HCT116 (cell line): Measurements from ENCODE around the gene GATAD1. TPM values are rescaled to one million over a fixed set of nuclear protein-coding genes. Genes with fewer than 3 reads are reported as not detected.

Source experiments
- ATAC-seq: fragments of 200-7000 bp; cut with Tn5 transposase; 2 replicates; pipeline ENCODE4 v1.9.1; 2020; ENCODE audit warnings: mild to moderate bottlenecking, moderate library complexity
- BruUV-seq: library from RNA; stranded (reverse); fragments of 400-500 nt; replicated peaks from 2 replicates; lab custom pipeline; 2021; lab: Mats Ljungman, UMichigan
- CTCF ChIA-PET: fragments of 300-600 bp; sonication (Branson Sonifier 250); formaldehyde crosslinking; loops from one replicate; lab custom pipeline; 2021; ENCODE audit warnings: antibody characterized with exemption; lab: Charles Lee
- POLR2A ChIA-PET: fragments of 300-600, 350-600 bp; sonication (Branson Sonifier 250); formaldehyde crosslinking; loops from one replicate; lab custom pipeline; 2021; ENCODE audit warnings: antibody characterized with exemption; lab: Charles Lee
- RAD21 ChIA-PET, 2 experiments: fragments of 300-600 bp; sonication (Branson Sonifier 250); formaldehyde crosslinking; loops; one replicate each; lab custom pipeline; 2023; ENCODE audit warnings: low total read pairs in 2 of 2; ENCODE audit not compliant: uncharacterized antibody in 2 of 2, unreplicated experiment in 2 of 2, low non-redundant PET in 1 of 2; lab: Charles Lee
- DNase-seq: peaks from one replicate; pipeline ENCODE4 v3.0.0-alpha.2; 2010; ENCODE audit warnings: low read depth, low spot score
- H2AFZ ChIP-seq: fragments of 200-600 bp; shearing (Covaris generic), sonication (generic); 2 replicates; pipeline ENCODE4 v1.6.1; 2017; ENCODE audit warnings: low read depth, mixed run types, mixed read lengths, antibody characterized with exemption, low read length; ENCODE audit not compliant: poor library complexity, severe bottlenecking
- H3K27ac ChIP-seq: 2 replicates; pipeline ENCODE4 v1.5.1; 2012; ENCODE audit warnings: low read depth, low read length
- H3K27me3 ChIP-seq: fragments of 200-600 bp; sonication (generic); 2 replicates; pipeline ENCODE4 v1.6.1; 2016; ENCODE audit warnings: mixed run types, low read length, mixed read lengths; ENCODE audit not compliant: insufficient read depth
- H3K36me3 ChIP-seq, 2 experiments: fragments of 200-500 bp in 1 of 2; fragments of 200-600 bp in 1 of 2; sonication (Bioruptor generic) in 1 of 2; sonication (generic) in 1 of 2; 2 replicates each; pipeline versions ENCODE4 v1.5.1 to v1.6.1; 2014 to 2016; ENCODE audit warnings: low read length in 2 of 2, inconsistent platforms in 1 of 2, mixed read lengths in 1 of 2, mixed run types in 1 of 2; ENCODE audit not compliant: insufficient read depth in 2 of 2, control insufficient read depth in 1 of 2
- H3K4me1 ChIP-seq, 2 experiments: fragments of 200-600 bp in 1 of 2; sonication (generic) in 1 of 2; 2 replicates each; pipeline versions ENCODE4 v1.5.1 to v1.6.1; 2012 to 2017; ENCODE audit warnings: low read length in 2 of 2, inconsistent platforms in 1 of 2, mild to moderate bottlenecking in 1 of 2, mixed read lengths in 1 of 2, mixed run types in 1 of 2, moderate library complexity in 1 of 2; ENCODE audit not compliant: insufficient read depth in 2 of 2, control insufficient read depth in 1 of 2
- H3K4me2 ChIP-seq: fragments of 200-600 bp; sonication (generic); 2 replicates; pipeline ENCODE4 v1.6.1; 2017; ENCODE audit warnings: mixed run types, low read length, mixed read lengths
- H3K4me3 ChIP-seq, 2 experiments: fragments of 200-600 bp in 1 of 2; sonication (generic) in 1 of 2; replicated peaks in 1 of 2; 2 replicates each; pipeline ENCODE4 v1.5.1; 2011 to 2016; ENCODE audit warnings: low read length in 2 of 2, control low read depth in 1 of 2, low read depth in 1 of 2, mild to moderate bottlenecking in 1 of 2, mixed read lengths in 1 of 2, mixed run types in 1 of 2
- H3K79me2 ChIP-seq: fragments of 200-600 bp; sonication (generic); 2 replicates; pipeline ENCODE4 v1.6.1; 2017; ENCODE audit warnings: mild to moderate bottlenecking, mixed run types, low read length, moderate library complexity, mixed read lengths; ENCODE audit not compliant: insufficient read depth
- H3K9ac ChIP-seq: fragments of 200-600 bp; sonication (generic); 2 replicates; pipeline ENCODE4 v1.6.1; 2016; ENCODE audit warnings: low read length, mixed read lengths
- H3K9me2 ChIP-seq: fragments of 200-600 bp; sonication (generic), shearing (Covaris generic); 2 replicates; pipeline ENCODE4 v1.6.1; 2017; ENCODE audit warnings: mixed run types, mild to moderate bottlenecking, moderate library complexity; ENCODE audit not compliant: insufficient read depth
- H3K9me3 ChIP-seq, 2 experiments: fragments of 200-500 bp in 1 of 2; fragments of 200-600 bp in 1 of 2; sonication (Bioruptor generic) in 1 of 2; sonication (generic) in 1 of 2; 2 replicates each; pipeline ENCODE4 v1.6.1; 2014 to 2017; ENCODE audit warnings: low read length in 2 of 2, mixed read lengths in 2 of 2, inconsistent platforms in 1 of 2, low read depth in 1 of 2, mild to moderate bottlenecking in 1 of 2, mixed run types in 1 of 2, moderate library complexity in 1 of 2; ENCODE audit not compliant: control insufficient read depth in 1 of 2, insufficient read depth in 1 of 2
- H4K20me1 ChIP-seq: fragments of 200-600 bp; sonication (generic), shearing (Covaris generic); 2 replicates; pipeline ENCODE4 v1.6.1; 2017; ENCODE audit warnings: mixed run types, mild to moderate bottlenecking, moderate library complexity; ENCODE audit not compliant: insufficient read depth
- CBX3 ChIP-seq: IDR thresholded peaks from 2 replicates; pipeline ENCODE4 v1.6.1; 2012; ENCODE audit warnings: low read depth
- EGR1 ChIP-seq: IDR thresholded peaks from 2 replicates; pipeline ENCODE4 v1.6.1; 2012; ENCODE audit warnings: low read depth
- EZH2phosphoT487 ChIP-seq: fragments of 200-600 bp; IDR thresholded peaks from 2 replicates; pipeline ENCODE4 v1.6.1; 2018; ENCODE audit warnings: antibody characterized with exemption, borderline replicate concordance
- FOSL1 ChIP-seq: IDR thresholded peaks from 2 replicates; pipeline ENCODE4 v1.6.1; 2012; ENCODE audit warnings: low read depth
- JUND ChIP-seq: IDR thresholded peaks from 2 replicates; pipeline ENCODE4 v1.6.1; 2012
- POLR2AphosphoS5 ChIP-seq: IDR thresholded peaks from 2 replicates; pipeline ENCODE4 v1.6.1; 2011; ENCODE audit warnings: mild to moderate bottlenecking, low read depth, low read length, moderate library complexity
- SP1 ChIP-seq: IDR thresholded peaks from 2 replicates; pipeline ENCODE4 v1.6.1; 2012; ENCODE audit warnings: low read depth
- TCF7L2 ChIP-seq: IDR thresholded peaks from 2 replicates; pipeline ENCODE4 v1.7.0; 2011; ENCODE audit warnings: borderline replicate concordance, inconsistent platforms; ENCODE audit not compliant: insufficient read depth, insufficient read length; ENCODE audit errors: extremely low read depth
- YY1 ChIP-seq: IDR thresholded peaks from 2 replicates; pipeline ENCODE4 v1.6.1; 2011; ENCODE audit warnings: low read length, low read depth, moderate library complexity, mild to moderate bottlenecking; ENCODE audit not compliant: insufficient replicate concordance; ENCODE audit errors: extremely low read depth
- ZNF274 ChIP-seq: fragments of 200-500 bp; sonication (Bioruptor generic); IDR thresholded peaks from 2 replicates; pipeline ENCODE4 v1.6.1; 2014; ENCODE audit warnings: mild to moderate bottlenecking, low read depth, low read length, inconsistent platforms
- intact Hi-C: fragments of 100-400 bp; cut with micrococcal nuclease; formaldehyde crosslinking; loops from 2 replicates; pipeline ENCODE4 v1.10.0; 2022
- total RNA-seq: library from RNA; stranded (reverse); gene quantifications from one replicate; pipeline ENCODE4 v1.2.1, GENCODE V29; 2021; ENCODE audit not compliant: unreplicated experiment
- TF ChIP-seq, protein P1 (sequence below): IDR thresholded peaks from 2 replicates; pipeline ENCODE4 v1.6.1; 2011; ENCODE audit warnings: mild to moderate bottlenecking, low read length, moderate library complexity; ENCODE audit not compliant: insufficient replicate concordance; ENCODE audit errors: extremely low read depth
- TF ChIP-seq, protein P2 (sequence below), 3 experiments: fragments of 200-600 bp in 1 of 3; sonication (generic) in 1 of 3; IDR thresholded peaks in 2 of 3; conservative IDR thresholded peaks in 1 of 3; 2 replicates each; pipeline ENCODE4 v1.5.1; 2012 to 2017; ENCODE audit warnings: low read depth in 2 of 3, low read length in 2 of 3, antibody characterized with exemption in 1 of 3, borderline replicate concordance in 1 of 3, control low read depth in 1 of 3, mild to moderate bottlenecking in 1 of 3, mixed read lengths in 1 of 3, mixed run types in 1 of 3, moderate library complexity in 1 of 3; ENCODE audit not compliant: insufficient read depth in 1 of 3

The GATAD1 gene
- total RNA-seq, 1 experiment from 2014 or later, result 23.9 TPM

DNA sequence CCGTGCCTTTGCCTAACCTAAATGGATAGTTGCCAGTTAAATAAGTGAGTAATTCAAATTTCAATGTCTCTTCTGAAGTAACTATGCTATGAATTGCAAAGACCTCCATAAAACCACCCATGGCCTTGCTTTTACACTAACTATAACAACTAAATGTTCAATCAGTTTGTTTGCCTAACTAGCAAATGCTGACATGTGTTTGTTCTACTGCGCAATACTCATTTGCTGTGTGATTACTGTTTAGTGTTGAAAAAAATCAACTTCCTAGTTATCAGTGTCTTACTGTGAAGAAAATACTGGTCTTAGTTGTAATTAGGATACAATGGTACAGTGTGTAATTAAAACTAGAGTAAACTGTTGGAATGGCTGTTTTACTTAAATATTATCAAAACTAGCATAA is 47.3 kb upstream of the GATAD1 start:
- Histone ChIP-seq H3K9me3 (no peaks in the 10 kb centered on the region), H3K4me3 (no peak overlapping the region), H3K9ac (no peak overlapping the region), H3K36me3 (peaks cover 10 to 21% of the 10 kb centered on the region in 2 experiments; a peak in 3 of 4 replicates), H3K4me2 (no peak overlapping the region), H2AFZ (no peak overlapping the region), H3K27ac (no peak overlapping the region), H3K79me2 (no peaks in the 10 kb centered on the region), H4K20me1 (no peaks in the 10 kb centered on the region), H3K27me3 (no peaks in the 10 kb centered on the region), H3K9me2 (no peaks in the 10 kb centered on the region), H3K4me1 (no peaks in the 10 kb centered on the region)
- CTCF ChIA-PET, result no interaction called here
- intact Hi-C loops, result no loop called here
- no TSS peak for BruUV-seq
- no peak for DNase-seq
- RAD21 ChIA-PET, result no interaction called here
- POLR2A ChIA-PET, result no interaction called here
- ATAC-seq, result no peak
- TF ChIP-seq TCF7L2 (no peak), FOSL1 (no peak), JUND (no peak), POLR2AphosphoS5 (no peak), YY1 (no peak), EGR1 (no peak), EZH2phosphoT487 (no peak), CBX3 (no peak), SP1 (no peak), ZNF274 (no peak)
- TF ChIP-seq, protein P1, sequence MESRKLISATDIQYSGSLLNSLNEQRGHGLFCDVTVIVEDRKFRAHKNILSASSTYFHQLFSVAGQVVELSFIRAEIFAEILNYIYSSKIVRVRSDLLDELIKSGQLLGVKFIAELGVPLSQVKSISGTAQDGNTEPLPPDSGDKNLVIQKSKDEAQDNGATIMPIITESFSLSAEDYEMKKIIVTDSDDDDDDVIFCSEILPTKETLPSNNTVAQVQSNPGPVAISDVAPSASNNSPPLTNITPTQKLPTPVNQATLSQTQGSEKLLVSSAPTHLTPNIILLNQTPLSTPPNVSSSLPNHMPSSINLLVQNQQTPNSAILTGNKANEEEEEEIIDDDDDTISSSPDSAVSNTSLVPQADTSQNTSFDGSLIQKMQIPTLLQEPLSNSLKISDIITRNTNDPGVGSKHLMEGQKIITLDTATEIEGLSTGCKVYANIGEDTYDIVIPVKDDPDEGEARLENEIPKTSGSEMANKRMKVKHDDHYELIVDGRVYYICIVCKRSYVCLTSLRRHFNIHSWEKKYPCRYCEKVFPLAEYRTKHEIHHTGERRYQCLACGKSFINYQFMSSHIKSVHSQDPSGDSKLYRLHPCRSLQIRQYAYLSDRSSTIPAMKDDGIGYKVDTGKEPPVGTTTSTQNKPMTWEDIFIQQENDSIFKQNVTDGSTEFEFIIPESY, result no peak
- TF ChIP-seq, protein P2, sequence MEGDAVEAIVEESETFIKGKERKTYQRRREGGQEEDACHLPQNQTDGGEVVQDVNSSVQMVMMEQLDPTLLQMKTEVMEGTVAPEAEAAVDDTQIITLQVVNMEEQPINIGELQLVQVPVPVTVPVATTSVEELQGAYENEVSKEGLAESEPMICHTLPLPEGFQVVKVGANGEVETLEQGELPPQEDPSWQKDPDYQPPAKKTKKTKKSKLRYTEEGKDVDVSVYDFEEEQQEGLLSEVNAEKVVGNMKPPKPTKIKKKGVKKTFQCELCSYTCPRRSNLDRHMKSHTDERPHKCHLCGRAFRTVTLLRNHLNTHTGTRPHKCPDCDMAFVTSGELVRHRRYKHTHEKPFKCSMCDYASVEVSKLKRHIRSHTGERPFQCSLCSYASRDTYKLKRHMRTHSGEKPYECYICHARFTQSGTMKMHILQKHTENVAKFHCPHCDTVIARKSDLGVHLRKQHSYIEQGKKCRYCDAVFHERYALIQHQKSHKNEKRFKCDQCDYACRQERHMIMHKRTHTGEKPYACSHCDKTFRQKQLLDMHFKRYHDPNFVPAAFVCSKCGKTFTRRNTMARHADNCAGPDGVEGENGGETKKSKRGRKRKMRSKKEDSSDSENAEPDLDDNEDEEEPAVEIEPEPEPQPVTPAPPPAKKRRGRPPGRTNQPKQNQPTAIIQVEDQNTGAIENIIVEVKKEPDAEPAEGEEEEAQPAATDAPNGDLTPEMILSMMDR (IDR thresholded peaks at IDR 0.05 in 2 of 3, conservative IDR thresholded peaks at IDR 0.05 in 1 of 3; ENCODE audit: borderline replicate concordance in 1 of 3, insufficient read depth in 1 of 3, low read depth in 2 of 3, low read length in 2 of 3), result no peak
